H1 (cell line): ENCODE measurements around the gene MUC5AC. TPM values are rescaled to one million over a fixed set of nuclear protein-coding genes. Genes with fewer than 3 reads are reported as not detected.

Source experiments
- CHD7 ChIP-seq: fragments of 300-600 bp; sonication (generic); IDR thresholded peaks from 2 replicates; pipeline ENCODE4 v1.7.1; 2012; ENCODE audit warnings: low read length, moderate library complexity, mild to moderate bottlenecking, inconsistent platforms; ENCODE audit not compliant: insufficient replicate concordance
- EGR1 ChIP-seq: IDR thresholded peaks from 2 replicates; pipeline ENCODE4 v1.6.1; 2011; ENCODE audit warnings: low read depth, low read length, borderline replicate concordance
- EP300 ChIP-seq, 2 experiments: IDR thresholded peaks; 1 replicate in 1 of 2; 2 replicates in 1 of 2; pipeline ENCODE4 v1.6.1; 2011 to 2012; ENCODE audit warnings: low read depth in 2 of 2, low read length in 2 of 2, mild to moderate bottlenecking in 2 of 2, borderline replicate concordance in 1 of 2, inconsistent platforms in 1 of 2, moderate library complexity in 1 of 2
- ZNF274 ChIP-seq: IDR thresholded peaks from 2 replicates; pipeline ENCODE4 v1.7.0; 2012; ENCODE audit warnings: low read length, borderline replicate concordance; ENCODE audit errors: extremely low read depth
- polyA plus RNA-seq, 7 experiments: library from polyadenylated mRNA; depleted of rRNA in 3 of 7; stranded (reverse) in 5 of 7; unstranded in 2 of 7; fragments of >200 nt in 5 of 7; fragments of 200-250 nt in 2 of 7; gene quantifications; 1 replicate in 5 of 7; 2 replicates in 1 of 7; 4 replicates in 1 of 7; pipeline versions ENCODE4 v1.2.1 to v1.2.3, GENCODE V29; 2011 to 2013; ENCODE audit warnings: missing spikeins in 2 of 7, mixed read lengths in 2 of 7
- total RNA-seq: library from RNA; stranded (reverse); fragmentation: NEBNext Ultra II Directional; extraction: Animal tissue kit (Norgen Biotek cat#: 25700); gene quantifications from 2 replicates; pipeline ENCODE4 v1.2.1, GENCODE V29; 2021

The MUC5AC gene
- total and polyA plus RNA-seq, 2 of the 8 experiments (the other 6 are each of a cell fraction or from before 2014, with no cell fraction given), result not detected

- TF ChIP-seq EP300 (IDR thresholded peaks at IDR 0.05; ENCODE audit: borderline replicate concordance in 1 of 2, low read depth in 2 of 2, low read length in 2 of 2) (no peak), ZNF274 (no peak), CHD7 (no peak), EGR1 (no peak)
These were observed 5.7 kb downstream of the MUC5AC start (continued) for GRCh38 chr11:1163321-1163910.
